ENCODE data around the gene FAM200B.

Gene FAM200B

DNA sequence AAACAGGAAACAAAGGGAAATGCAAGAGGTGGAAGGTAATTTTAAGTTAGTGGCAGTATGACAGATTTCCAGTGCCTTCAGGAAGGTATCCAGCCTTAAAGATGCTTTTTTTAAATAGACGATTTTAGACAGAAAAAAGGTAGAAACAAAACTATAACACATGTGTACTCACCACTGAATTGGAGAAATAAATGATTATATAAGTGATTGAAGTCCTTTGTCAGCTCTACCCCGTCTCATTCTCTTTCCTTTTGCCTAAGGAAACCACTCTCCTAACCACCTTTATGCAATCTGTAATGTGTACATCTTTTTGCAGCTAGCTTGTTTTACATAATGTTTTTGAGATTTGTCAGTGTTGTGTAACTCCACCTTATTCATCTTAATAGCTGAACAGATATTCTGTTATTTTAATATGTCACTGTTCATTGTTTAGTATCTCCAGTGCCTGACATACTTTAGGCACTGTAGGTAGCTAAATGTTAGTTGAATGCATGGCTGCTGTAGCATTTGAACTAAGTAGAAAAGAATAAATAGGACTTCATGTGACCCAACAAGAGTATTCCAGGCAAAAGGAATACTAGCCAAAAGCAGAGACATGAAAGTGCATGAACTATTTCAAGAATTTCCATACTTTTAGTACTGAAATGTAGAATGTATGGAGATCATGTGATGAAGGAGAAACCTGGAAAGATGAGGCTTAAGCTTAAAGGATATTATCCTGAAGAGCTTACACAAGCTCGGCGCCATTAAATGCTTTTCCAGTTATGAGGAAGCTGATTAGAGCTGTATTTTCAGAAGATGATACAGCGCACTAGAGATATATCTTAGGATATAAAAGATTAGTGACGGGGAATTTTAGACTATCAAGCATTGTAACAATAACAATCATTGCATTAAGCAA, 865 bp downstream of the FAM200B start:
- peak overlapping the region; percentile 83 for H3K4me3 ChIP-seq (ENCODE audit: low read depth, low read length)
- TF ChIP-seq, protein P1, sequence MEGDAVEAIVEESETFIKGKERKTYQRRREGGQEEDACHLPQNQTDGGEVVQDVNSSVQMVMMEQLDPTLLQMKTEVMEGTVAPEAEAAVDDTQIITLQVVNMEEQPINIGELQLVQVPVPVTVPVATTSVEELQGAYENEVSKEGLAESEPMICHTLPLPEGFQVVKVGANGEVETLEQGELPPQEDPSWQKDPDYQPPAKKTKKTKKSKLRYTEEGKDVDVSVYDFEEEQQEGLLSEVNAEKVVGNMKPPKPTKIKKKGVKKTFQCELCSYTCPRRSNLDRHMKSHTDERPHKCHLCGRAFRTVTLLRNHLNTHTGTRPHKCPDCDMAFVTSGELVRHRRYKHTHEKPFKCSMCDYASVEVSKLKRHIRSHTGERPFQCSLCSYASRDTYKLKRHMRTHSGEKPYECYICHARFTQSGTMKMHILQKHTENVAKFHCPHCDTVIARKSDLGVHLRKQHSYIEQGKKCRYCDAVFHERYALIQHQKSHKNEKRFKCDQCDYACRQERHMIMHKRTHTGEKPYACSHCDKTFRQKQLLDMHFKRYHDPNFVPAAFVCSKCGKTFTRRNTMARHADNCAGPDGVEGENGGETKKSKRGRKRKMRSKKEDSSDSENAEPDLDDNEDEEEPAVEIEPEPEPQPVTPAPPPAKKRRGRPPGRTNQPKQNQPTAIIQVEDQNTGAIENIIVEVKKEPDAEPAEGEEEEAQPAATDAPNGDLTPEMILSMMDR (IDR thresholded peaks at IDR 0.05; ENCODE audit: low read depth, low read length, missing control alignments) = no peak
- in situ Hi-C loops (cut with HindIII; ENCODE audit: low sequenced_read_pairs) = no loop called here
- DNase-seq (ENCODE audit: low read depth) = no peak

DNA sequence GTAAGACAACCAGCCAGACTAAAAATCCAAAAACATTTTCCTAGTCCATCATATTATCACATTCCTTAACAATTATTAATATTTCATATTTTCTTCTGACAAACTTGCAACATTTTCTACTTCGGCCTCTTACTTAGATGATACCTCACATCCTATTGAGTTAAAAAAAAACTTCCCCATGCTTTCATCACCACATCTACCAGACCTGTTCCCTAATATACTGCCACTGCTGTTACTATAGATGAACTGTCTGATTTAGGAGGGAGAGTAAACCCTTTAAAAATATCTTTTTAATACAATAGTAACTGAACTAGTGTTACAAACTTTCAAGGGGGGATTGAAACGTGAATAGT, 1.5 kb downstream of the FAM200B start:
- no peak for DNase-seq (ENCODE audit: low read depth)
- H3K4me3 ChIP-seq (ENCODE audit: low read depth, low read length) = peak overlapping the region; percentile 83
- TF ChIP-seq, protein P1 (IDR thresholded peaks at IDR 0.05; ENCODE audit: low read depth, low read length, missing control alignments) = no peak
- in situ Hi-C loops (cut with HindIII; ENCODE audit: low sequenced_read_pairs) = no loop called here

DNA sequence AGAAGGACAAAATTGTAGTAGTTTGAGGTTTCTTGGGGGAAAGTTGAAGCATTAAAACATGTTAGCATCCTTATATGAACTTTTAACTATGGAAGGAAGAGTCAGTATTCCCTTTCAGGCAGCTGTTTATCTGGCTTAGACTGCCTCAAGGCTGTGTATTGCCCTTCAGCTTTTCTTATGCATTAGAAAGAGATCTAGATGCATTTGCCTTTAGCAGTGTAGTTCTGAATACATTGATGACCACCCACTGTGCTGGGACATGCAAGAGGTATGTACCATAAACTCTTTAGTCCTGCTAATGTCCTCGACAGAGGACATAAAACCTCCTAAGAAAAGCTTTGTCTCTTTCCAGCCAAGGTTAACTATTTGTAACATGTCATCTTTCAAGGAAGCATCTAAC, 2.9 kb downstream of the FAM200B start:
- H3K4me3 ChIP-seq (ENCODE audit: low read depth, low read length) = no peak overlapping the region
- DNase-seq (ENCODE audit: low read depth) = no peak
- in situ Hi-C loops (cut with HindIII; ENCODE audit: low sequenced_read_pairs) = no loop called here
- TF ChIP-seq, protein P1 (IDR thresholded peaks at IDR 0.05; ENCODE audit: low read depth, low read length, missing control alignments) = no peak

DNA sequence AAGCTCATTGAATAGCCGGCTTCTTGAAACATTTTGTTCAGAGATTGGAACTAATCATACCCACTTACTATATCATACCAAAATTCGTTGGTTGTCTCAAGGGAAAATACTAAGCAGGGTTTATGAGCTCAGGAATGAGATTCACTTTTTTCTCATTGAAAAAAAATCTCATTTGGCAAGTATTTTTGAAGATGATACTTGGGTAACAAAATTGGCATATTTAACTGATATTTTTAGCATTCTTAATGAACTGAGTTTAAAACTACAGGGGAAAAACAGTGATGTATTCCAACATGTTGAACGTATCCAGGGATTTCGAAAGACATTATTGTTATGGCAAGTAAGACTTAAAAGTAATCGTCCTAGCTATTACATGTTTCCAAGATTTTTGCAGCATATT, 6.4 kb downstream of the FAM200B start:
- in situ Hi-C loops (cut with HindIII; ENCODE audit: low sequenced_read_pairs) = no loop called here

DNA sequence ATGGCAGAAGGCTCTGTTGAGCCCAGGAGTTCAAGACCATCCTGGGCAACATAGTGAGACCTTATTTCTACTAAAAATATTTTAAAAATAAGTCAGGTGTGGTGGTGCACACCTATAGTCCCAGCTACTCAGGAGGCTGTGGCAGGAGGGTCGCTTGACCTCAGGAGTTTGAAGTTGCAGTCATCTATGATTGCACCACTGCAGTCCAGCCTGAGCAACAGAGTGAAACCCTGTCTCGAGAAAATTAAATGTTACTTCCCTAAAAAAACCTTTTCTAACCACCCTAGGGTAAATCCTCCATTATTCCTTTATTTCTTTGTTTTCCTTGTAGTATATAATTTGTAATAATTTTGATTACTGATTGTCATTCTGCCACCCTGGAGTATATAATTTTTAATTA, 7.9 kb downstream of the FAM200B start:
- TF ChIP-seq, protein P1 (IDR thresholded peaks at IDR 0.05; ENCODE audit: low read depth, low read length, missing control alignments) = no peak
- H3K4me3 ChIP-seq (ENCODE audit: low read depth, low read length) = no peak overlapping the region
- DNase-seq (ENCODE audit: low read depth) = no peak
- in situ Hi-C loops (cut with HindIII; ENCODE audit: low sequenced_read_pairs) = no loop called here

More for the DNA sequence above, 6.4 kb downstream of the FAM200B start:
- DNase-seq (ENCODE audit: low read depth) = no peak
- TF ChIP-seq, protein P1 (IDR thresholded peaks at IDR 0.05; ENCODE audit: low read depth, low read length, missing control alignments) = no peak
- H3K4me3 ChIP-seq (ENCODE audit: low read depth, low read length) = no peak overlapping the region

DNA sequence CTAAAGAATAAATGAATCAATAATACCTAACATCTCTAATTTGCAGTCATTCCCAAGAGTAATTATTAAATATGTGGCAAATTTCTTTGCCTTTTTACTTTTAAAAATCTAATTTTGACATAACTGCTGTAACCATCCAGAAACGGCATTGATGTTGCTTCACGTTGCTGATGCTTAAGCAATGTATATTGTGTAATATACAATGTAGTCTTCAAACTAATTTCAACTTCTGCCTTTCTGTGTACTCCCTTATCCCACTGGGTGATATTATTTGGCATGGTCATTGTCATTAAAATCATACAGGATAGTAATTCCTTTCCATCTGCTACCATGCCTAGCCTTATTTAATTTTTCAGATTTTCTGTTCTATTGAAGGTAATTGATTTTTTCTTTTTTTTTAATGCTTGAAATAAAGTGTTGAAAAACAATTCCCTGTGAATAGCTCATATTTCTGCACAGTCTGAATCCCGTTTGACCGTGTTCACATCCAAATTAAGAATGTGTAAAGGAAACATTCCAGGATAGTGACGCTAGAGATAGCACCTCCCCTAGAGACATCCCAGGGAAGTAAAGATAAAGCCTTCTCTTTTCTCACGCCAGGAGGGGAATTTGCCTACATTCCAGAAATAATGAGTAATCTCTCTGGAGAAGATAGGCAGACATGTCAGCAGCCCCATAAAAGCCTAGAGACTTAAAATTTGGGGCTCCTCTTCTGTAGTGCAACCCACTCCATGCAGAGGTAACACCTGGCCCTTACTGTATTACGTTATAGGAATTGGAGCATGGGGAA, 8.6 kb downstream of the FAM200B start:
- TF ChIP-seq, protein P1 (IDR thresholded peaks at IDR 0.05; ENCODE audit: low read depth, low read length, missing control alignments) = no peak
- no peak overlapping the region for H3K4me3 ChIP-seq (ENCODE audit: low read depth, low read length)
- peak; percentile 94 for DNase-seq (ENCODE audit: low read depth)
- in situ Hi-C loops (cut with HindIII; ENCODE audit: low sequenced_read_pairs) = loop anchor here (5.0 kb wide), 1 partner anchor 42 kb away; no protein-coding TSS in a partner anchor

All from astrocyte of the cerebellum (primary cell).